Measurements from ENCODE around the gene PDE6C.

DNA sequence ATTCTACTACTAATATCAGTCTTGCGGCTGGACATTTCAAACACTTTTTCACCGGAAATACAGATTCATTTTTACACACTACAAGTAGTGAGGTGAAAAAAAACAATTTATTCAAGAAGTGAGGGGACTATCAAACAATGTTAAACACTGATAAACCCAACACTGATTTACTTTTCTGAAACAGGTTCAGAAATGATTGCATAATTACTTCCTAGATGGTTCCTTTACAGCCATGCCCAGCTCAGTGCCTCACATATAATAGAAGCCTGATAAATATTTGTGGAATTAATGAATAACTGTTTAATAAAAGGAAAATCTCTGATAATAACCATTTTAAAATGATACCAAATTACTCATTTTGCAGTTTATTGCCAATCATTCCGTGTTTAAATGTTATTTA, 55.5 kb downstream of the PDE6C start:
- TF ChIP-seq, protein P1, sequence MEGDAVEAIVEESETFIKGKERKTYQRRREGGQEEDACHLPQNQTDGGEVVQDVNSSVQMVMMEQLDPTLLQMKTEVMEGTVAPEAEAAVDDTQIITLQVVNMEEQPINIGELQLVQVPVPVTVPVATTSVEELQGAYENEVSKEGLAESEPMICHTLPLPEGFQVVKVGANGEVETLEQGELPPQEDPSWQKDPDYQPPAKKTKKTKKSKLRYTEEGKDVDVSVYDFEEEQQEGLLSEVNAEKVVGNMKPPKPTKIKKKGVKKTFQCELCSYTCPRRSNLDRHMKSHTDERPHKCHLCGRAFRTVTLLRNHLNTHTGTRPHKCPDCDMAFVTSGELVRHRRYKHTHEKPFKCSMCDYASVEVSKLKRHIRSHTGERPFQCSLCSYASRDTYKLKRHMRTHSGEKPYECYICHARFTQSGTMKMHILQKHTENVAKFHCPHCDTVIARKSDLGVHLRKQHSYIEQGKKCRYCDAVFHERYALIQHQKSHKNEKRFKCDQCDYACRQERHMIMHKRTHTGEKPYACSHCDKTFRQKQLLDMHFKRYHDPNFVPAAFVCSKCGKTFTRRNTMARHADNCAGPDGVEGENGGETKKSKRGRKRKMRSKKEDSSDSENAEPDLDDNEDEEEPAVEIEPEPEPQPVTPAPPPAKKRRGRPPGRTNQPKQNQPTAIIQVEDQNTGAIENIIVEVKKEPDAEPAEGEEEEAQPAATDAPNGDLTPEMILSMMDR (conservative IDR thresholded peaks at IDR 0.05) = no peak
- no peak for TF ChIP-seq ZFX (IDR thresholded peaks at IDR 0.05)

Data from C4-2B (cell line).